SK-N-SH (cell line): ENCODE results near the gene MOK. TPM values are rescaled to one million over a fixed set of nuclear protein-coding genes. Genes with fewer than 3 reads are reported as not detected.

Source experiments
- CTCF ChIA-PET: fragments of 300-600, 350-600 bp; formaldehyde crosslinking; extraction: SDS; loops from one replicate; lab custom pipeline; 2021; lab: Yijun Ruan, JAX
- POLR2A ChIA-PET: fragments of 350-600 bp; sonication (Branson Sonifier 250); formaldehyde crosslinking; extraction: SDS; loops from one replicate; lab custom pipeline; 2020; ENCODE audit warnings: antibody characterized with exemption, inconsistent platforms; lab: Yijun Ruan, JAX
- DNase-seq: peaks from one replicate; pipeline ENCODE4 v3.0.0; 2012
- H2AFZ ChIP-seq: fragments of 200-600 bp; sonication (generic); 2 replicates; pipeline ENCODE4 v1.8.1; 2016; ENCODE audit warnings: antibody characterized with exemption, mild to moderate bottlenecking, low read depth
- H3F3A ChIP-seq: fragments of 200-600 bp; sonication (generic); replicated peaks from 2 replicates; pipeline ENCODE3; 2016; ENCODE audit warnings: antibody characterized with exemption, mild to moderate bottlenecking; ENCODE audit not compliant: insufficient read depth
- H3K27ac ChIP-seq, 2 experiments: fragments of 200-500 bp in 1 of 2; fragments of 200-600 bp in 1 of 2; sonication (Bioruptor generic) in 1 of 2; sonication (generic), shearing (Covaris generic) in 1 of 2; 2 replicates each; pipeline versions ENCODE4 v1.5.1 to v1.6.1; 2014 to 2016; ENCODE audit warnings: low read depth in 2 of 2, inconsistent platforms in 1 of 2, low read length in 1 of 2, mild to moderate bottlenecking in 1 of 2, mixed read lengths in 1 of 2
- H3K27me3 ChIP-seq: fragments of 200-600 bp; sonication (generic), shearing (Covaris generic); 2 replicates; pipeline ENCODE4 v1.6.1; 2016; ENCODE audit warnings: mixed run types; ENCODE audit not compliant: insufficient read depth
- H3K36me3 ChIP-seq, 2 experiments: fragments of 200-500 bp in 1 of 2; fragments of 200-600 bp in 1 of 2; sonication (Bioruptor generic) in 1 of 2; sonication (generic) in 1 of 2; replicated peaks in 1 of 2; 2 replicates each; pipeline versions ENCODE3 to v1.5.1; 2014 to 2016; ENCODE audit warnings: low read length in 1 of 2, mild to moderate bottlenecking in 1 of 2; ENCODE audit not compliant: insufficient read depth in 2 of 2, control insufficient read depth in 1 of 2
- H3K4me1 ChIP-seq, 2 experiments: fragments of 200-500 bp in 1 of 2; fragments of 200-600 bp in 1 of 2; sonication (Bioruptor generic) in 1 of 2; sonication (generic), shearing (Covaris generic) in 1 of 2; 2 replicates each; pipeline versions ENCODE4 v1.5.1 to v1.6.1; 2014 to 2016; ENCODE audit warnings: low read depth in 1 of 2, low read length in 1 of 2, mixed run types in 1 of 2; ENCODE audit not compliant: insufficient read depth in 2 of 2, control insufficient read depth in 1 of 2
- H3K4me2 ChIP-seq: fragments of 200-600 bp; sonication (generic), shearing (Covaris generic); 2 replicates; pipeline ENCODE4 v1.6.1; 2017; ENCODE audit warnings: mixed run types
- H3K4me3 ChIP-seq, 2 experiments: fragments of 200-500 bp in 1 of 2; fragments of 200-600 bp in 1 of 2; sonication (Bioruptor generic) in 1 of 2; sonication (generic), shearing (Covaris generic) in 1 of 2; 2 replicates each; pipeline versions ENCODE4 v1.5.1 to v1.8.1; 2014 to 2016; ENCODE audit warnings: low read depth in 2 of 2, inconsistent platforms in 1 of 2, low read length in 1 of 2, mild to moderate bottlenecking in 1 of 2, mixed read lengths in 1 of 2, moderate library complexity in 1 of 2
- H3K79me2 ChIP-seq: fragments of 200-600 bp; sonication (generic); 2 replicates; pipeline ENCODE4 v1.8.1; 2017; ENCODE audit warnings: mild to moderate bottlenecking; ENCODE audit not compliant: insufficient read depth
- H3K9ac ChIP-seq: fragments of 200-600 bp; sonication (generic); 2 replicates; pipeline ENCODE4 v1.6.1; 2017; ENCODE audit warnings: mixed run types
- H3K9me2 ChIP-seq: fragments of 200-600 bp; sonication (generic); 2 replicates; pipeline ENCODE4 v1.6.1; 2017; ENCODE audit warnings: mixed run types
- H3K9me3 ChIP-seq: fragments of 200-600 bp; sonication (generic); 2 replicates; pipeline ENCODE4 v1.6.1; 2017; ENCODE audit warnings: mixed run types, mild to moderate bottlenecking, moderate library complexity
- H4K20me1 ChIP-seq: fragments of 200-600 bp; sonication (generic); 2 replicates; pipeline ENCODE4 v1.6.1; 2017; ENCODE audit warnings: mild to moderate bottlenecking, mixed run types; ENCODE audit not compliant: insufficient read depth
- FOSL2 ChIP-seq: IDR thresholded peaks from 2 replicates; pipeline ENCODE4 v1.4.0; 2012; ENCODE audit warnings: low read depth, mild to moderate bottlenecking, moderate library complexity, borderline replicate concordance
- FOXJ3 ChIP-seq: sonication (generic); formaldehyde crosslinking; IDR thresholded peaks from 2 replicates; pipeline ENCODE4 v1.5.1; 2020; ENCODE audit warnings: mild to moderate bottlenecking, missing genetic modification reagents
- GATA2 ChIP-seq: sonication (generic); formaldehyde crosslinking; IDR thresholded peaks from 2 replicates; pipeline ENCODE4 v1.5.0; 2020; ENCODE audit warnings: mild to moderate bottlenecking, missing genetic modification reagents
- MAX ChIP-seq: IDR thresholded peaks from 2 replicates; pipeline ENCODE4 v1.4.0; 2012; ENCODE audit warnings: low read depth
- PBX3 ChIP-seq: IDR thresholded peaks from 2 replicates; pipeline ENCODE4; 2012
- ZBTB33 ChIP-seq: IDR thresholded peaks from 2 replicates; pipeline ENCODE4 v1.4.0; 2012; ENCODE audit warnings: low read depth, borderline replicate concordance
- WGBS: methylation state at CpG from one replicate; pipeline ENCODE4 v1.1.6; 2017; ENCODE audit warnings: low lambda C conversion rate; 5-methylcytosine and 5-hydroxymethylcytosine counted together
- polyA plus RNA-seq, 3 experiments: library from polyadenylated mRNA; depleted of rRNA; stranded (reverse); fragments of >200 nt; gene quantifications; 2 replicates each; pipeline ENCODE4 v1.2.3, GENCODE V29; 2012

Gene MOK
- polyA plus RNA-seq, 1 of the 3 experiments (the other 2 are of a cell fraction), result 13.3 TPM

- Histone ChIP-seq H3K4me3 (no peak overlapping the region), H3K9me3 (no peaks in the 10 kb centered on the region), H3K9me2 (no peaks in the 10 kb centered on the region), H3K79me2 (peaks cover 8% of the 10 kb centered on the region; the same call in 1 of the 2 replicates), H3K27ac (no peak overlapping the region; a peak in 1 of 4 replicates), H2AFZ (no peak overlapping the region), H3K36me3 (peaks cover 0 to 14% of the 10 kb centered on the region in 2 experiments), H3F3A (no peaks in the 10 kb centered on the region), H3K9ac (no peak overlapping the region), H4K20me1 (no peaks in the 10 kb centered on the region), H3K27me3 (no peaks in the 10 kb centered on the region), H3K4me2 (no peak overlapping the region), H3K4me1 (peaks cover 5 to 17% of the 10 kb centered on the region in 2 experiments; a peak in 2 of 4 replicates)
- POLR2A ChIA-PET, result no interaction called here
- DNase-seq, result no peak
- no peak for TF ChIP-seq ZBTB33
- TF ChIP-seq MAX, result no peak
- TF ChIP-seq FOSL2, result no peak
- 96% methylated on average over 12 of the region's 14 CpGs for WGBS
- CTCF ChIA-PET, result interaction anchor here (0.8 to 1.7 kb wide), 5 partner anchors 20 to 121 kb away, joined by 3 to 5 read pairs (median 3); partner anchors contain the start of gene MOK
These were observed 87.0 kb downstream of the MOK start for GRCh38 chr14:102217987-102218421.

GRCh38 chr14:102217399-102217798 is 87.6 kb downstream of the MOK start:
- H3K4me1 ChIP-seq, result peaks cover 5 to 21% of the 10 kb centered on the region in 2 experiments; a peak in 2 of 4 replicates
- CTCF ChIA-PET, result interaction anchor here (0.8 to 1.7 kb wide), 2 partner anchors 98 to 120 kb away, joined by 3 to 5 read pairs; no protein-coding TSS in a partner anchor
- no peaks in the 10 kb centered on the region for H3K27me3 ChIP-seq
- H2AFZ ChIP-seq, result no peak overlapping the region
- no peaks in the 10 kb centered on the region for H3K9me3 ChIP-seq
- H3F3A ChIP-seq, result no peaks in the 10 kb centered on the region
- H4K20me1 ChIP-seq, result no peaks in the 10 kb centered on the region
- no peak overlapping the region for H3K4me3 ChIP-seq
- 99% methylated on average over 9 of the region's 10 CpGs for WGBS
- POLR2A ChIA-PET, result no interaction called here
- no peak overlapping the region; a peak in 1 of 4 replicates for H3K27ac ChIP-seq
- no peak for TF ChIP-seq FOXJ3 (CRISPR knock-in tag)
- TF ChIP-seq GATA2 (CRISPR knock-in tag), result no peak
- TF ChIP-seq PBX3, result no peak
- no peak for DNase-seq
- no peak overlapping the region for H3K4me2 ChIP-seq
- H3K9ac ChIP-seq, result no peak overlapping the region
- H3K9me2 ChIP-seq, result no peaks in the 10 kb centered on the region
- H3K79me2 ChIP-seq, result peaks cover 8% of the 10 kb centered on the region; the same call in 1 of the 2 replicates
- peaks cover 0 to 11% of the 10 kb centered on the region in 2 experiments for H3K36me3 ChIP-seq
